Gastroesophageal sphincter (tissue), 3 donors: ENCODE measurements around the gene TPX2.

Source experiments
- EP300 ChIP-seq: sonication (generic); formaldehyde crosslinking; IDR thresholded peaks from one replicate; pipeline ENCODE4 v1.6.1; 2017; ENCODE audit warnings: antibody characterized with exemption, mild to moderate bottlenecking
- POLR2A ChIP-seq, 2 donors: fragments of 450-650 bp; IDR thresholded peaks; one replicate each; pipeline ENCODE4 v1.6.1; 2017; ENCODE audit warnings: antibody characterized with exemption in 2 of 2, mild to moderate bottlenecking in 2 of 2, moderate library complexity in 1 of 2
- POLR2AphosphoS5 ChIP-seq: sonication (generic); formaldehyde crosslinking; IDR thresholded peaks from one replicate; pipeline ENCODE4 v1.6.1; 2017; ENCODE audit warnings: antibody characterized with exemption
- TF ChIP-seq, protein P1 (sequence below), 4 experiments: fragments of 200-600 bp in 2 of 4; fragments of 450-650 bp in 2 of 4; sonication (generic) in 1 of 4; IDR thresholded peaks; one replicate each; pipeline ENCODE4 v1.5.1; 2017 to 2019; ENCODE audit warnings: antibody characterized with exemption in 4 of 4, mild to moderate bottlenecking in 2 of 4, moderate library complexity in 2 of 4

GRCh38 chr20:31824125-31824485 lies 85.0 kb downstream of the TPX2 start:
- no peak for TF ChIP-seq POLR2A (IDR thresholded peaks at IDR 0.05)
- TF ChIP-seq EP300: no peak
- TF ChIP-seq, protein P1, sequence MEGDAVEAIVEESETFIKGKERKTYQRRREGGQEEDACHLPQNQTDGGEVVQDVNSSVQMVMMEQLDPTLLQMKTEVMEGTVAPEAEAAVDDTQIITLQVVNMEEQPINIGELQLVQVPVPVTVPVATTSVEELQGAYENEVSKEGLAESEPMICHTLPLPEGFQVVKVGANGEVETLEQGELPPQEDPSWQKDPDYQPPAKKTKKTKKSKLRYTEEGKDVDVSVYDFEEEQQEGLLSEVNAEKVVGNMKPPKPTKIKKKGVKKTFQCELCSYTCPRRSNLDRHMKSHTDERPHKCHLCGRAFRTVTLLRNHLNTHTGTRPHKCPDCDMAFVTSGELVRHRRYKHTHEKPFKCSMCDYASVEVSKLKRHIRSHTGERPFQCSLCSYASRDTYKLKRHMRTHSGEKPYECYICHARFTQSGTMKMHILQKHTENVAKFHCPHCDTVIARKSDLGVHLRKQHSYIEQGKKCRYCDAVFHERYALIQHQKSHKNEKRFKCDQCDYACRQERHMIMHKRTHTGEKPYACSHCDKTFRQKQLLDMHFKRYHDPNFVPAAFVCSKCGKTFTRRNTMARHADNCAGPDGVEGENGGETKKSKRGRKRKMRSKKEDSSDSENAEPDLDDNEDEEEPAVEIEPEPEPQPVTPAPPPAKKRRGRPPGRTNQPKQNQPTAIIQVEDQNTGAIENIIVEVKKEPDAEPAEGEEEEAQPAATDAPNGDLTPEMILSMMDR (IDR thresholded peaks at IDR 0.05): no peak
- TF ChIP-seq POLR2AphosphoS5: no peak
